ENCODE results near the gene ARHGAP12. TPM values are rescaled to one million over a fixed set of nuclear protein-coding genes. Genes with fewer than 3 reads are reported as not detected.

ARHGAP12 gene
- total RNA-seq, 1 experiment from 2014 or later, result 25.8 TPM

GRCh38 chr10:31926160-31926559, 2.5 kb downstream of the ARHGAP12 start:
- H3K36me3 ChIP-seq, result peaks cover 7% of the 10 kb centered on the region
- H3K9me3 ChIP-seq (replicated peaks), result peaks cover 2% of the 10 kb centered on the region; the same call in 1 of the 2 replicates
- no peak overlapping the region for H3K27ac ChIP-seq
- H3K4me1 ChIP-seq (replicated peaks), result peaks cover 19% of the 10 kb centered on the region
- H3K4me3 ChIP-seq, result no peak overlapping the region
- DNase-seq (ENCODE audit: low read depth in 1 of 2, low spot score in 2 of 2), result no peak
- no peaks in the 10 kb centered on the region for H3K27me3 ChIP-seq (replicated peaks)

DNA sequence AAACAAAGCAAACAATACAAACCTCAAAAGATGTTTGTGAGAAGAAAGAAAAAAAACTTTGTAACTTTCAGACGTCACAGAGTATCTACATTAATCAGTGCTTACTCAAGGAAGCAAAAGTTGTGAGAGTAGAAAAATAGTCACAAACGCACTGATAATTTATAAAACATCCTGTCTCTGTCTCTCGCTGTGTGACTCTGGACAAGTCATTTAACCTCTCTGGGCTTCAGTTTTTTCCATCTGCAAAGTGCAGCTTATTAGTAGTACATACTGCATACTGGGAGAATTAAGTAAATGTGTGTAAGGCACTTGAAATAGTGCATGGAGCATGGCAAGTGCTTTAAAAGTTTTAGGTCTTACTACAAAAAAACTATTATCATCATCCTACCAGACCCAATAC, 3.8 kb downstream of the ARHGAP12 start:
- Histone ChIP-seq H3K27me3 (replicated peaks) (no peaks in the 10 kb centered on the region), H3K36me3 (peaks cover 7% of the 10 kb centered on the region), H3K4me1 (replicated peaks) (peaks cover 10% of the 10 kb centered on the region), H3K27ac (no peak overlapping the region), H3K9me3 (replicated peaks) (peaks cover 2% of the 10 kb centered on the region; the same call in 1 of the 2 replicates), H3K4me3 (no peak overlapping the region)
- no peak for DNase-seq (ENCODE audit: low read depth in 1 of 2, low spot score in 2 of 2)

DNA sequence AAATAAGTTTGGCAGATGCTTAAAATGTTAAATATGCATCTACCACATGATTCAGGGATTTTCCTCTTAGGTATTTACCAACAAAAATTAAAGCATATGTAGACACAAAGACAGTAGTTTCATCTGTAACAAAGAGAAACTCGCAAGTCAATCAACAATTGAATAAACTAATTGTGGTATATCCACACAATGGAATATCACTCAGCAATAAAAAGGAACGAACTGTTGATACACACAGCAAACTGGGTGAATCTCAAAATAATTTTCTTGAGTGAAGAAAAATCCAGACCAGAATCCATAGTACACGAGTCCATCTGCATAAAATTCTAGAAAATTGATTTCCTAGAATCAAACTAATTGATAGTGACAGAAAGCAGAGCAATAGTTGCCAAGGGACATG, 5.2 kb downstream of the ARHGAP12 start:
- H3K36me3 ChIP-seq, result peaks cover 2% of the 10 kb centered on the region
- peaks cover under 1% of the 10 kb centered on the region; the same call in 1 of the 2 replicates for H3K9me3 ChIP-seq (replicated peaks)
- peaks cover 6% of the 10 kb centered on the region; the same call in 1 of the 2 replicates for H3K4me1 ChIP-seq (replicated peaks)
- no peak overlapping the region for H3K4me3 ChIP-seq
- no peak for DNase-seq (ENCODE audit: low read depth in 1 of 2, low spot score in 2 of 2)
- H3K27me3 ChIP-seq (replicated peaks), result no peaks in the 10 kb centered on the region
- H3K27ac ChIP-seq, result no peak overlapping the region

GRCh38 chr10:31921031-31921430, 7.6 kb downstream of the ARHGAP12 start:
- no peaks in the 10 kb centered on the region for H3K36me3 ChIP-seq
- H3K9me3 ChIP-seq (replicated peaks), result no peaks in the 10 kb centered on the region
- no peaks in the 10 kb centered on the region for H3K4me1 ChIP-seq (replicated peaks)

GRCh38 chr10:31920538-31920937, 8.1 kb downstream of the ARHGAP12 start:
- no peak overlapping the region for H3K27ac ChIP-seq
- H3K36me3 ChIP-seq, result no peaks in the 10 kb centered on the region
- no peaks in the 10 kb centered on the region for H3K9me3 ChIP-seq (replicated peaks)
- no peak overlapping the region for H3K4me3 ChIP-seq
- H3K4me1 ChIP-seq (replicated peaks), result no peaks in the 10 kb centered on the region
- H3K27me3 ChIP-seq (replicated peaks), result no peaks in the 10 kb centered on the region
- DNase-seq (ENCODE audit: low read depth in 1 of 2, low spot score in 2 of 2), result no peak

More at GRCh38 chr10:31921031-31921430, 7.6 kb downstream of the ARHGAP12 start:
- no peaks in the 10 kb centered on the region for H3K27me3 ChIP-seq (replicated peaks)
- no peak for DNase-seq (ENCODE audit: low read depth in 1 of 2, low spot score in 2 of 2)
- no peak overlapping the region for H3K27ac ChIP-seq
- no peak overlapping the region for H3K4me3 ChIP-seq

GRCh38 chr10:31918671-31919409, 9.8 kb downstream of the ARHGAP12 start:
- Histone ChIP-seq H3K9me3 (replicated peaks) (no peaks in the 10 kb centered on the region), H3K27me3 (replicated peaks) (no peaks in the 10 kb centered on the region), H3K4me1 (replicated peaks) (no peaks in the 10 kb centered on the region), H3K4me3 (no peak overlapping the region), H3K36me3 (no peaks in the 10 kb centered on the region), H3K27ac (no peak overlapping the region)
- no peak for DNase-seq (ENCODE audit: low read depth in 1 of 2, low spot score in 2 of 2)

DNA sequence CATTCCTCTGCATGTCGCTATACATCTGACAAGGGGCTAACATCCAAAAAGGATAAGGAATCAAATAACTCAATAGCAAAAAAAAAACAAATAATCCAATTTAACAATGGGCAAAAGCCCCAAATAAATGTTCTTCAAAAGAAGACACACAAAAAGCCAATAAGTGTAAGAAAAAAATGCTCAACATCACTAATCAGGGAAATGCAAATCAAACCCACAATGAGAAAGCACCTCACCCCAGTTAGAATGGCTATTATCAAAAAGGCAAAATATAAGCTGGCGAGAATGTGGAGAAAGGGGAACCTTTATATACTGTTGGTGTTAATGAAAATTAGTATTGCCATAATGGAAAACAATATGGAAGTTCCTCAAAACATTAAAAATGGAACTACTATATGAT, 14.3 kb downstream of the ARHGAP12 start:
- no peaks in the 10 kb centered on the region for H3K27me3 ChIP-seq (replicated peaks)
- DNase-seq (ENCODE audit: low read depth in 1 of 2, low spot score in 2 of 2), result no peak

DNA sequence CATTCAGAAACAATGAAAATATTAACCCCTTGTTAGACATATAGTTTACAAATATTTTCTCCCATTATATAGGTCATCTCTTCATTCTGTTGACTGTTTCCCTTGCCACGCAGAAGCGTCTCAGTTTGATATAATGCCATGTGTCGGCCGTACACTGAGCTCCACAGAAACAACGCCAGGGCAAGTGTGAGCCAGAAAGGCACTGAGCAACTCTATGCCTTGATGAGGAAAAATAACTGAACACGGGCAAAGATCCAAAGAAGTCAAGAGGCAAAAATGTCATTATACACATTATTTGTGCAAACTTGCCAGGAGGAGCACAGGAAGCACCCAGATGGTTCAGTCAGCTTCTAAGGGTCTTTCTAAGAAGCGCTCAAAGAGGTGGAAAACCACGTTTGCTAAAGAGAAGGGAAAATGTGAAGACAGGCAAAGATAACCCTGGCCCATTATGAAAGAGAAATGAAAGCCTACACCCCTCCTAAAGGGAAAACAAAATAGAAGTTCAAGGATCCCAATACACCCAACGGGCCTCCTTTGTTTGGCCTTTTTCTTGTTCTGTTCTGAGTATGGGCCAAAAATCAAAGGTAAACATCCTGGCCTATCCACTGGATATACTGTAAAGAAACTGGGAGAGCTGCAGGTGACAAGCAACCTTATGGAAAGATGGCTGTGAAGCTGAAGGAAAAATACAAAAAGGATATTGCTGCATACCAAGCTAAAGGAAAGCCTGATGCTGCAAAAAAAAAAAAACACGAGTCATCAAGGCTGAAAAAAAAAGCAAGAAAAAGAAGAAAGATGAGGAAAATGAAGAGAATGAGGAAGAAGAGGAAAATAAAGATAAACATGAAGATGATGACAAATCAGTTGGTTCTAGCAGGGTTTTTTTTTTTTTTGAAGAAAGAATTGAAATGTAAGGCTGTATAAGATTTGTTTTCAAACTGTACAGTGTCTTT, 15.5 kb downstream of the ARHGAP12 start:
- no peak for DNase-seq (ENCODE audit: low read depth in 1 of 2, low spot score in 2 of 2)
- Histone ChIP-seq H3K4me1 (replicated peaks) (peaks cover 5% of the 10 kb centered on the region), H3K4me3 (no peak overlapping the region), H3K9me3 (replicated peaks) (no peaks in the 10 kb centered on the region), H3K36me3 (peaks cover 5% of the 10 kb centered on the region; the same call in 1 of the 2 replicates), H3K27ac (no peak overlapping the region), H3K27me3 (replicated peaks) (no peaks in the 10 kb centered on the region)

More for the DNA sequence above, 14.3 kb downstream of the ARHGAP12 start:
- no peak overlapping the region for H3K27ac ChIP-seq
- H3K4me1 ChIP-seq (replicated peaks), result peaks cover 5% of the 10 kb centered on the region
- no peak overlapping the region for H3K4me3 ChIP-seq
- no peaks in the 10 kb centered on the region for H3K9me3 ChIP-seq (replicated peaks)
- H3K36me3 ChIP-seq, result no peaks in the 10 kb centered on the region

- Histone ChIP-seq H3K9me3 (replicated peaks) (no peaks in the 10 kb centered on the region), H3K27ac (no peak overlapping the region), H3K4me3 (no peak overlapping the region), H3K27me3 (replicated peaks) (no peaks in the 10 kb centered on the region), H3K36me3 (peaks cover 10% of the 10 kb centered on the region; the same call in 1 of the 2 replicates), H3K4me1 (replicated peaks) (peaks cover 5% of the 10 kb centered on the region)
- DNase-seq (ENCODE audit: low read depth in 1 of 2, low spot score in 2 of 2), result no peak
Observed at GRCh38 chr10:31912289-31912688, 16.3 kb downstream of the ARHGAP12 start.

GRCh38 chr10:31910016-31910415, 18.6 kb downstream of the ARHGAP12 start:
- peaks cover 5% of the 10 kb centered on the region for H3K4me1 ChIP-seq (replicated peaks)
- DNase-seq (ENCODE audit: low read depth in 1 of 2, low spot score in 2 of 2), result no peak

DNA sequence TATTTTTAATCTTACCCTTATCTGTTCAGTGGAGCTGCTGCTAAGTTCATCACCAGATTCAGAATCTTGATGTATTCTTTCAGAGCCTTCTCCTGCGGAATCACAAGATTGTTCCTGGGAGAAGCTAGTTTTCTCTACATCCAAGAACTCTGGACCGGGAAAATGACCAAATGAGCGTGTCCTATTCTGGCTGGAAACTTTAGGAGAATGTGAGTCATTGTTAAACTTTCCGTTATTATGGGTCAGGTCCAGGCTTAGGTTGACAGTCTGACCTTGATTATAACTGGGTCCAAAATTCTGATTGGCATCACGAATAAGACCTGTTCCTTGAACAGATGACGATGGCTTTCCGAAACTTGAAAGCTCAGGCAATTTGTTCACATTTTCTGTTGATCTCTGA, 20.5 kb downstream of the ARHGAP12 start:
- Histone ChIP-seq H3K4me1 (replicated peaks) (peaks cover 3% of the 10 kb centered on the region), H3K27ac (no peak overlapping the region), H3K36me3 (peaks cover 10% of the 10 kb centered on the region; the same call in 1 of the 2 replicates), H3K27me3 (replicated peaks) (no peaks in the 10 kb centered on the region), H3K9me3 (replicated peaks) (no peaks in the 10 kb centered on the region; the same call in 1 of the 2 replicates), H3K4me3 (no peak overlapping the region)
- DNase-seq (ENCODE audit: low read depth in 1 of 2, low spot score in 2 of 2), result no peak

More at GRCh38 chr10:31910016-31910415, 18.6 kb downstream of the ARHGAP12 start:
- Histone ChIP-seq H3K27ac (no peak overlapping the region), H3K36me3 (peaks cover 10% of the 10 kb centered on the region; the same call in 1 of the 2 replicates), H3K9me3 (replicated peaks) (no peaks in the 10 kb centered on the region), H3K4me3 (no peak overlapping the region), H3K27me3 (replicated peaks) (no peaks in the 10 kb centered on the region)

- no peak overlapping the region for H3K27ac ChIP-seq
- no peaks in the 10 kb centered on the region for H3K27me3 ChIP-seq (replicated peaks)
- peaks cover 10% of the 10 kb centered on the region for H3K36me3 ChIP-seq
- no peak for DNase-seq (ENCODE audit: low read depth in 1 of 2, low spot score in 2 of 2)
- no peak overlapping the region for H3K4me3 ChIP-seq
- peaks cover 3% of the 10 kb centered on the region; the same call in 1 of the 2 replicates for H3K9me3 ChIP-seq (replicated peaks)
- H3K4me1 ChIP-seq (replicated peaks), result no peaks in the 10 kb centered on the region
Observed at GRCh38 chr10:31906039-31906438, 22.6 kb downstream of the ARHGAP12 start.

DNA sequence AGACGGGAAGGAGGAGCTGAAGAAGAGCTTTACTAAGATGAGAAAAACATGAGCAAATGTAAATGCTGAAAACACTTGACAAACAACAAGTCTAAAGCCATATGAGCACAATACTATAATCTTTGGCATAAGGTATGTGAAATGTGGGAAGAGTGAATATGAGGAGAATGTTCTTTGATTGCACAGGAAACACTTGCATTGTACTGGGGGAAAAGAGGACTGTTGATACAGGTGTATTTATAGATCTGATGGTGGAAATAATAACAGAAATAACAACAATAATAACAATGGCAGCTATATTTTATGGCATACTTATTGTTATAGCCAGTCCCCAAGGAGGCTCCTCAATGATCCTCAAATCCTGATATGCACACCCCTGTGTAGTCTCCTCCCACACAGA, 23.0 kb downstream of the ARHGAP12 start:
- Histone ChIP-seq H3K36me3 (peaks cover 12% of the 10 kb centered on the region), H3K9me3 (replicated peaks) (peaks cover 3% of the 10 kb centered on the region; the same call in 1 of the 2 replicates), H3K4me1 (replicated peaks) (no peaks in the 10 kb centered on the region), H3K27ac (no peak overlapping the region), H3K27me3 (replicated peaks) (no peaks in the 10 kb centered on the region), H3K4me3 (no peak overlapping the region)
- DNase-seq (ENCODE audit: low read depth in 1 of 2, low spot score in 2 of 2), result no peak

Measured in SJSA1 (cell line).